ENCODE measurements around the gene ZNF536.

ZNF536 gene

GRCh38 chr19:30366282-30366681, 5.9 kb upstream of the ZNF536 start:
- H3K27ac ChIP-seq: no peak overlapping the region
- H3K4me3 ChIP-seq (ENCODE audit: low read depth, low read length): no peak overlapping the region
- H3K79me2 ChIP-seq: no peaks in the 10 kb centered on the region
- H3K36me3 ChIP-seq (ENCODE audit: control insufficient read depth, insufficient read depth, low read length): no peaks in the 10 kb centered on the region
- H3K4me1 ChIP-seq: no peaks in the 10 kb centered on the region
- H3K9me3 ChIP-seq (ENCODE audit: control insufficient read depth, low read length): no peaks in the 10 kb centered on the region
- H2AFZ ChIP-seq: no peak overlapping the region
- H3K27me3 ChIP-seq (ENCODE audit: control insufficient read depth, insufficient read depth, low read length): no peaks in the 10 kb centered on the region
- TF ChIP-seq, protein P1, sequence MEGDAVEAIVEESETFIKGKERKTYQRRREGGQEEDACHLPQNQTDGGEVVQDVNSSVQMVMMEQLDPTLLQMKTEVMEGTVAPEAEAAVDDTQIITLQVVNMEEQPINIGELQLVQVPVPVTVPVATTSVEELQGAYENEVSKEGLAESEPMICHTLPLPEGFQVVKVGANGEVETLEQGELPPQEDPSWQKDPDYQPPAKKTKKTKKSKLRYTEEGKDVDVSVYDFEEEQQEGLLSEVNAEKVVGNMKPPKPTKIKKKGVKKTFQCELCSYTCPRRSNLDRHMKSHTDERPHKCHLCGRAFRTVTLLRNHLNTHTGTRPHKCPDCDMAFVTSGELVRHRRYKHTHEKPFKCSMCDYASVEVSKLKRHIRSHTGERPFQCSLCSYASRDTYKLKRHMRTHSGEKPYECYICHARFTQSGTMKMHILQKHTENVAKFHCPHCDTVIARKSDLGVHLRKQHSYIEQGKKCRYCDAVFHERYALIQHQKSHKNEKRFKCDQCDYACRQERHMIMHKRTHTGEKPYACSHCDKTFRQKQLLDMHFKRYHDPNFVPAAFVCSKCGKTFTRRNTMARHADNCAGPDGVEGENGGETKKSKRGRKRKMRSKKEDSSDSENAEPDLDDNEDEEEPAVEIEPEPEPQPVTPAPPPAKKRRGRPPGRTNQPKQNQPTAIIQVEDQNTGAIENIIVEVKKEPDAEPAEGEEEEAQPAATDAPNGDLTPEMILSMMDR (IDR thresholded peaks at IDR 0.05): no peak
- H3K9ac ChIP-seq: no peak overlapping the region
- no peak overlapping the region for H3K4me2 ChIP-seq (ENCODE audit: low read length)

DNA sequence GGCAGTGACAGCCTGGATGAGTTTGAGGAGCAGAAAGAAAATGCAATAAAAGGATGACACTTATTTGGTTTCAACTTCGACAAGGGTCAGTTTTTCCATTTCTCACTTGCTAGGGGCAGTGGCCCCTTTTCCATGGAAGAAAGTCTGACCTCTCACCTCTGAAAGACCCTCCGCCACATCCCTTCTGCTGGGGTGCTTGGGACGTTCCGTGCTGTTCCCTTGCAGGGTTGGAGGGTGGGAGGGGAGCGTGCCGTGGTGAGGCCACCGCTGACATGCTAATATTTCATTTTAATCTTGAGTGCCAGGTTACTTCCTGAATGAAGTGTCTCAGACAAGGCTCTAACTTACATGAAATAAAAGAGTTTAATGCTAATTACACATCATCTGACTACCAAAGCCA, 5.2 kb upstream of the ZNF536 start:
- Histone ChIP-seq H2AFZ (no peak overlapping the region), H3K4me3 (ENCODE audit: low read depth, low read length) (no peak overlapping the region), H3K9ac (no peak overlapping the region), H3K27ac (no peak overlapping the region), H3K9me3 (ENCODE audit: control insufficient read depth, low read length) (no peaks in the 10 kb centered on the region), H3K27me3 (ENCODE audit: control insufficient read depth, insufficient read depth, low read length) (no peaks in the 10 kb centered on the region), H3K4me2 (ENCODE audit: low read length) (no peak overlapping the region), H3K4me1 (no peaks in the 10 kb centered on the region), H3K36me3 (ENCODE audit: control insufficient read depth, insufficient read depth, low read length) (no peaks in the 10 kb centered on the region), H3K79me2 (no peaks in the 10 kb centered on the region)
- TF ChIP-seq, protein P1 (IDR thresholded peaks at IDR 0.05): no peak

GRCh38 chr19:30367421-30367820, 4.8 kb upstream of the ZNF536 start:
- Histone ChIP-seq H3K79me2 (no peaks in the 10 kb centered on the region), H3K27me3 (ENCODE audit: control insufficient read depth, insufficient read depth, low read length) (no peaks in the 10 kb centered on the region), H3K4me2 (ENCODE audit: low read length) (no peak overlapping the region), H3K9ac (no peak overlapping the region), H3K36me3 (ENCODE audit: control insufficient read depth, insufficient read depth, low read length) (no peaks in the 10 kb centered on the region), H2AFZ (no peak overlapping the region), H3K4me3 (ENCODE audit: low read depth, low read length) (no peak overlapping the region), H3K4me1 (no peaks in the 10 kb centered on the region), H3K27ac (no peak overlapping the region), H3K9me3 (ENCODE audit: control insufficient read depth, low read length) (no peaks in the 10 kb centered on the region)
- TF ChIP-seq, protein P1 (IDR thresholded peaks at IDR 0.05): no peak

DNA sequence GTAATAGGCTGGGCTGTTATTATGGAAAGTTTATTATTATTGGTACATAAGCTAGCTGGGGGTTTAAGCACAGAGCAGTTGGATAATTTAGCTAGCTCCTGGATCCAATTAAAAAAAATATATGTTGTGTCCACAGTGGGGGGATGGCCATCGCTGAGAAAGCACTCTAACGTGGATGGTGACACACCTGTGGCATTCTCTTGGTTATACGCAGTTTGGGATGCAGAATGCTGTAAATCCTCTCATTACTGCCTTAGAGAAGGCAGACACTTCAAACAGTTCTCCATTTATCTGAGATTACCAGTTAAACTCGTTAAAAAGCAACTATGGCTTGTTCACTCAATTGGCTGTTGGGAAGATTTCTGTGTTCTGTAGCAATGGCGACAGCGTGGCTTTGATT, 2.4 kb upstream of the ZNF536 start:
- Histone ChIP-seq H3K27ac (no peak overlapping the region), H3K4me1 (no peaks in the 10 kb centered on the region), H3K4me3 (ENCODE audit: low read depth, low read length) (no peak overlapping the region), H3K4me2 (ENCODE audit: low read length) (no peak overlapping the region), H3K27me3 (ENCODE audit: control insufficient read depth, insufficient read depth, low read length) (no peaks in the 10 kb centered on the region), H3K36me3 (ENCODE audit: control insufficient read depth, insufficient read depth, low read length) (no peaks in the 10 kb centered on the region), H3K79me2 (no peaks in the 10 kb centered on the region), H3K9me3 (ENCODE audit: control insufficient read depth, low read length) (no peaks in the 10 kb centered on the region), H2AFZ (no peak overlapping the region), H3K9ac (no peak overlapping the region)
- TF ChIP-seq, protein P1 (IDR thresholded peaks at IDR 0.05): no peak

DNA sequence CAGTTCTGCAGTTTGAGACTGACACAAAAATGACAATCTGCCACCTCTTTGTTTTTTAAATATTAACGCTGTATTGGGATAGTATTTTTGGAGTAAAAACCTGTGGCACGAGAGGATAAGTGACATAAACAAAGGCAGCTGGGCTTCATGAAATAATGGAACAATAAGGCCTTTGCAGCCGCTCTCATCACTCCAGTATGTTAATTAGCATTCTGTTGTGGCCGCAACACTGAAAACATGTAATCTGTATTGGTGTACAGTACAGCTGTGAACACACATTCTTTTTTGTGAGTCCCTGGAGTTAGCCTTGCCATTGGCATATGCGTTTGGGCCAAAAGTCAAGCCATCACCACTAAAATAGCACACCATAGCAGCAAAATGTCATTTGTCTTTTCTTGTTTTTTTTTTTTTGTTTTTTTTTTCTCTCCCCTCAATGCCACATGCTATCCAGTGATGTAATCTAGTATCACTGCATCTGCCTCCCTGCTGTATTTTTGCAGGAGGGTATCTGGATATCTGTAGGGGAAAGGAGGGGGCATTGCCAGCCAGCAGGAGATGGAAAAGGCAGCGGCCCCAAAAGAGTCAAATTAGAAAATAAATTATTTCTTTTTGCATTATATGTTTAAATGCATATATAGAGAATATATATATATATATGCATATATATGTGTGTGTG, 885 bp upstream of the ZNF536 start:
- no peaks in the 10 kb centered on the region for H3K9me3 ChIP-seq (ENCODE audit: control insufficient read depth, low read length)
- H3K36me3 ChIP-seq (ENCODE audit: control insufficient read depth, insufficient read depth, low read length): no peaks in the 10 kb centered on the region
- no peak overlapping the region for H3K4me2 ChIP-seq (ENCODE audit: low read length)
- TF ChIP-seq, protein P1 (IDR thresholded peaks at IDR 0.05): no peak
- no peak overlapping the region for H2AFZ ChIP-seq
- no peak overlapping the region for H3K4me3 ChIP-seq (ENCODE audit: low read depth, low read length)
- no peaks in the 10 kb centered on the region for H3K4me1 ChIP-seq
- H3K27ac ChIP-seq: no peak overlapping the region
- no peak overlapping the region for H3K9ac ChIP-seq
- no peaks in the 10 kb centered on the region for H3K79me2 ChIP-seq
- H3K27me3 ChIP-seq (ENCODE audit: control insufficient read depth, insufficient read depth, low read length): peaks cover 7% of the 10 kb centered on the region

Measured in parathyroid adenoma (tissue), 2 donors.